Stomach (tissue), 4 donors: ENCODE results near the gene NOD2.

Experiments
- POLR2A ChIP-seq, 4 donors: fragments of 450-650 bp; IDR thresholded peaks; one replicate each; pipeline ENCODE4 v1.6.1; 2016; ENCODE audit warnings: antibody characterized with exemption in 4 of 4, control low read depth in 2 of 4, mild to moderate bottlenecking in 1 of 4, moderate library complexity in 1 of 4
- TF ChIP-seq, protein P1 (sequence below), 7 experiments: fragments of 450-650 bp in 4 of 7; fragments of 200-600 bp in 3 of 7; sonication (generic) in 3 of 7; IDR thresholded peaks; one replicate each; pipeline ENCODE4 v1.5.1; 2016 to 2019; ENCODE audit warnings: antibody characterized with exemption in 7 of 7, control low read depth in 2 of 7, mild to moderate bottlenecking in 1 of 7

DNA sequence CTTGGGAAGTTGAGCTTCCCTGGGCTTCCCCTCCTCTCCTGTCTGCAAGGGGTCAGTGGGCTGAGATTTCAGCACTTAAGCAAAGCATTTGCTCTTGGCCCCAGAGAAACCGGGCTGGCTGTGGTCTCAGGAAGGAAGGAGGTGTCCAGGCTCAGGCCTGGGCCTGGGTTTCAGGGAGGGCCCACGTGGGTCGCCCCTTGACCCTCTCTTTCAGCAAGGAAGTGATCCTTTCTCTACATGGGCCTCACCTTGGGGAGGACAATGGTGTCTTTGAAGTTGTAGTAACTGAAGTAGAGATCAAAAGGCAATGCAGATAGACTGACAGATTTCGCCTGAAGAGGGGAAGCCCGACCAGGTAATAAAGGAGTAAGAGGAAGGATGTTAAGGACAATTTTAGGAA lies 2.7 kb downstream of the NOD2 start:
- TF ChIP-seq, protein P1, sequence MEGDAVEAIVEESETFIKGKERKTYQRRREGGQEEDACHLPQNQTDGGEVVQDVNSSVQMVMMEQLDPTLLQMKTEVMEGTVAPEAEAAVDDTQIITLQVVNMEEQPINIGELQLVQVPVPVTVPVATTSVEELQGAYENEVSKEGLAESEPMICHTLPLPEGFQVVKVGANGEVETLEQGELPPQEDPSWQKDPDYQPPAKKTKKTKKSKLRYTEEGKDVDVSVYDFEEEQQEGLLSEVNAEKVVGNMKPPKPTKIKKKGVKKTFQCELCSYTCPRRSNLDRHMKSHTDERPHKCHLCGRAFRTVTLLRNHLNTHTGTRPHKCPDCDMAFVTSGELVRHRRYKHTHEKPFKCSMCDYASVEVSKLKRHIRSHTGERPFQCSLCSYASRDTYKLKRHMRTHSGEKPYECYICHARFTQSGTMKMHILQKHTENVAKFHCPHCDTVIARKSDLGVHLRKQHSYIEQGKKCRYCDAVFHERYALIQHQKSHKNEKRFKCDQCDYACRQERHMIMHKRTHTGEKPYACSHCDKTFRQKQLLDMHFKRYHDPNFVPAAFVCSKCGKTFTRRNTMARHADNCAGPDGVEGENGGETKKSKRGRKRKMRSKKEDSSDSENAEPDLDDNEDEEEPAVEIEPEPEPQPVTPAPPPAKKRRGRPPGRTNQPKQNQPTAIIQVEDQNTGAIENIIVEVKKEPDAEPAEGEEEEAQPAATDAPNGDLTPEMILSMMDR (IDR thresholded peaks at IDR 0.05), result no peak
- TF ChIP-seq POLR2A (IDR thresholded peaks at IDR 0.05), result no peak
